Gastrocnemius medialis (tissue), 4 donors: ENCODE data around the gene PDGFC.

ENCODE experiments used
- CTCF ChIP-seq, 5 experiments: fragments of 450-650 bp in 3 of 5; fragments of 200-600 bp in 2 of 5; sonication (generic) in 2 of 5; IDR thresholded peaks in 4 of 5; conservative IDR thresholded peaks in 1 of 5; 1 replicate in 4 of 5; 2 replicates in 1 of 5; pipeline ENCODE4 v1.5.1; 2016 to 2019; ENCODE audit warnings: antibody characterized with exemption in 5 of 5, mild to moderate bottlenecking in 3 of 5, moderate library complexity in 3 of 5
- POLR2A ChIP-seq, 2 donors: fragments of 450-650 bp; IDR thresholded peaks; one replicate each; pipeline ENCODE4 v1.6.1; 2017; ENCODE audit warnings: antibody characterized with exemption in 2 of 2, mild to moderate bottlenecking in 2 of 2, moderate library complexity in 2 of 2

- TF ChIP-seq CTCF (IDR thresholded peaks at IDR 0.05 in 4 of 5, conservative IDR thresholded peaks at IDR 0.05 in 1 of 5) (no peak), POLR2A (IDR thresholded peaks at IDR 0.05) (no peak)
Measured at GRCh38 chr4:156954587-156954986, 17.0 kb downstream of the PDGFC start.
